GM18873 (cell line): ENCODE results near the gene MCL1.
A peak's percentile ranks its signal among the peaks of the same experiment; 100 is the strongest.
"Not testable (repeated sequence)": the region's sequence is repeated elsewhere in the genome, so short reads cannot be mapped to it uniquely, and the experiment has no call there.

Source experiments
- ATAC-seq: cut with Tn5 transposase; IDR thresholded peaks from one replicate; pipeline ENCODE4 v1.9.1; 2021; ENCODE audit warnings: mild to moderate bottlenecking, moderate library complexity, moderate number of reproducible peaks; ENCODE audit not compliant: unreplicated experiment, low FRiP score

The MCL1 gene

DNA sequence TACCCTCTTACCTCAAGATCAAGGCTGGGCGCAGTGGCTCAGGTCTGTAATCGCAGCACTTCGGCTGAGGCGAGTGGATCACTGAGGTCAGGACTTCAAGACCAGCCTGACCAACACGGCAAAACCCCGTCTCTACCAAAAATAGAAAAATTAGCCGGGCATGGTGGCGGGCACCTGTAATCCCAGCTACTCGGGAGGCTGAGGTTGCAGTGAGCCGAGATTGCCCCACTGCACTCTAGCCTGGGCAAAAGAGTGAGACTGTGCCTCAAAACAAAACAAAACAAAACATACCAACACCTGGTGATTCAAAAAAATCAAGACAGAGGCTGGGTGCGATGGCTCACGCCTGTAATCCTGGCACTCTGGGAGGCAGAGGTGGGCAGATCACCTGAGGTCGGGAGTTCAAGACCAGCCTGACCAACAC lies 5.8 kb downstream of the MCL1 start:
- not testable (repeated sequence) for ATAC-seq

- no peak for ATAC-seq
These were observed 6.3 kb downstream of the MCL1 start for GRCh38 chr1:150572918-150573647.

DNA sequence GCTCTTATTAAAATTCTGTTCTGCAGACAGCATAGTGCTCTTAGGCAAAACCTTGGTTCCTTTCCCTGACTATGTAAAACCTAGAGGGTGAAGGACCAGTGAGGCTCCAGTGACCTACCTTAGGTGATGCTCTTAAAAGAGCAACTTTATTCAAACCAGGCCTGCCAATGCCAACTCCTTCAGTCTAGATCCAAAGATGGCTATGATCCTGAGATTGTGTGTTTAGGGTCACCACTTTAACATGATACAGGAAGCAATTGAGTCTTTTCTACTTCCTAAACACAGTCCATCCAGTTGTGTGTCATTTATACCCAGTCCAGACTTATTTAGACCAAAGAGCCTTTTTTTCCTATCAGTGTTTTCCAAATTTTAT lies 10.8 kb downstream of the MCL1 start:
- ATAC-seq, result no peak

GRCh38 chr1:150567717-150568593 lies 11.5 kb downstream of the MCL1 start:
- ATAC-seq, result no peak

DNA sequence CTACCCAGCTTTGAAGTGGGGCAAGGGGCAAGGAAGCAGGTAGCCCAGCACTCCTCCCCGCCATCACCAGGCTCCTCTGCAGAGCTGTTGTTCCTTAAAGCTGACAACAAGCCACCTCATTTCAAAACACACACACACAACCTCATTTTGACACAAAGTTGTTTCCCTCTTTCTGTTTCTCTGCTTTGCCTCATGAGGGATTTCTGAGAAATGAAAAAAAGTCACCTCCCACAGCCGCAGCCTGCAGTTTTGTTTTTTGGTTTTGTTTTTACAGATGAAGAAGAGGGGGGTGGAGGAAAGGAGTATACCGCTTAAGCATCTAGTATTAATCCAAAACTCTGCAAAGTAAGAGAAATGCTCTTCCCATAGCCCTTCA lies 12.1 kb downstream of the MCL1 start:
- no peak for ATAC-seq

GRCh38 chr1:150566589-150567340 lies 12.6 kb downstream of the MCL1 start:
- no peak for ATAC-seq

GRCh38 chr1:150565240-150565991 lies 14.0 kb downstream of the MCL1 start:
- not testable (repeated sequence) for ATAC-seq

DNA sequence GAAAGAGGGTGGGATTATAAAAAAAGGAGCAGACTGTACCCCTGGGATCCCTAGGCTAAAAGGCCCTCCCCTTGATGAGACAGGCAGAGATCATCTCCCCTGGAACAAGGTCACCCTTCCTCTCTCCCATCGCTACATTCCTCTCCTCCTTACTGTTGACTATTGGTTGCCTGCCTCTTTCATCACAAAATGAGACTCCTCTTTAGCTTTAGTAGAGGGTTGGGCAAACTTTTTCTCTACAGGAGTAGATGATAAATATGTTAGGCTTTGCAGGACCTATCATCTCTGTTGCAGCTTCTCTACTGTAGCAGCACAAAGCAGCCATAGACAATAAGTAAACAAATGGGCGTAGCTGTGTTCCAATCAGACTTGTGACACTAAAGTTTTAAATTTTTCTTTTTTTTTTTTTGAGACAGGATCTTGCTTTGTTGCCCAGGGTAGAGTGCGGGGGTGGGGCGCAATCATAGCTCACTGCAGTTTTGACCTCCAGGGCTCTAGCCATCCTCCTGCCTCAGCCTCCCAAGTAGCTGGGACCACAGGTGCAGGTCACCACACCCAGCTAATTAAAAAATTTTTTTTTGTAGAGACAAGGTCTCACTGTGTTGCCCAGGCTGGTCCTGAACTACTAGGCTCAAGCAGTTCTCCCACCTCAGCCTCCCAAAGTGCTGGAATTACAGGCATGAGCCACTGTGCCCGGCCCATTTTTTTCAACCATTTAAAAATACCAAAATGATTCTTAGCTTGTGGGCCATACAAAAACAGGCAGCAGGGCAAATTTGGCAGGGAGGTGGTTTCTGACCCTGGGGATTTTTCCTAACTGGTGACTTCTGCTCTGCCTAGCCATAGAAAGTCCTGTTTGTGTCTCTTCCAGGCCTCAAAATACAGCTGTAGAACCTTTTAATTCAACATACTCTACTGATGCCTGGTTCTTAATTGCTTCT lies 15.1 kb downstream of the MCL1 start:
- ATAC-seq, result no peak

GRCh38 chr1:150563340-150564038 lies 15.9 kb downstream of the MCL1 start:
- ATAC-seq, result peak; percentile 22

DNA sequence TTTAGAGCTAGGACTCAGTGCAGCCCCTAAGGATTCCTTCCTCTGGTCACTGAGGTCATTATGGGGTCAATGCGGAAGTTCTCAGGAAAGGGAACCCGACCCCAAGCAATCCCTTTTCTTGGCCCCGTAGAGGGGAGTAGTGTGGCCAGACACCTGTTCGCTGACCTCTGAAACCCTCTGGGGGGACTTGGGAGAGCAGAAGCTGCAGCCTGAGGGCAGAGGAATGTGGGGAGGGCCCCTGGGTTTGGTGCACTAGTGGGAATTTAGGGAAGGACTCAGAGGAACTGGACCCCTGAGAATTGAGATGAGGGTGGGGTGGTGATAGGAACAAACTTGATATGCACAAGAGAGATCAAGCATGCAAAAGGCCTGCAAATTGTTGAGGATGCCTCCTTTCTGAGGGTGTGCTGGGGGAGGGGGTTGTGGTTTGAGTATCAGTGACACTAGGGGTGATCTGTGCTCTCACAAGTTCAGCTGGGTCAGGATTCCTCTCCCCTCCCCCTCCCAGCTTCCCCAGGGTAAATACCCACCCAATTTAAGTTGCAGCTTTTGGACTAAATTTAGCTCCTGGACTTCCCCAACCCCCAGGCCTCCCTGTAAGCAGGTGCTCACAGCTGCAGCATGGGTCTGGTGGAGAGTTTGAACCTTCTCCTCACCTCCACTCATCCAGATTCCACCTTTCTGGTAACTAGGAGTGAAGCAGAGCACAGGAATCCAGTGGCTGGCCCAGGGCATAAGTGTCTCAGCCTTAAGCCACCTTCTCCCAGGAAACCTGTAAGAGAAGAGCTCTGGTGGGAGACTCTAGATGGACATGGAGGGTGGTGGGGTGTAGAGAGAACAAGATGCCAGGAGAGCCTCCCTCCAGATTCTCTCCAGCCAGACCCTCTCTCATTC lies 16.7 kb downstream of the MCL1 start:
- peak; percentile 37 for ATAC-seq

GRCh38 chr1:150561974-150562445 lies 17.4 kb downstream of the MCL1 start:
- peak; percentile 32 for ATAC-seq

- ATAC-seq, result no peak
These were observed 18.0 kb downstream of the MCL1 start for GRCh38 chr1:150561254-150561973.

DNA sequence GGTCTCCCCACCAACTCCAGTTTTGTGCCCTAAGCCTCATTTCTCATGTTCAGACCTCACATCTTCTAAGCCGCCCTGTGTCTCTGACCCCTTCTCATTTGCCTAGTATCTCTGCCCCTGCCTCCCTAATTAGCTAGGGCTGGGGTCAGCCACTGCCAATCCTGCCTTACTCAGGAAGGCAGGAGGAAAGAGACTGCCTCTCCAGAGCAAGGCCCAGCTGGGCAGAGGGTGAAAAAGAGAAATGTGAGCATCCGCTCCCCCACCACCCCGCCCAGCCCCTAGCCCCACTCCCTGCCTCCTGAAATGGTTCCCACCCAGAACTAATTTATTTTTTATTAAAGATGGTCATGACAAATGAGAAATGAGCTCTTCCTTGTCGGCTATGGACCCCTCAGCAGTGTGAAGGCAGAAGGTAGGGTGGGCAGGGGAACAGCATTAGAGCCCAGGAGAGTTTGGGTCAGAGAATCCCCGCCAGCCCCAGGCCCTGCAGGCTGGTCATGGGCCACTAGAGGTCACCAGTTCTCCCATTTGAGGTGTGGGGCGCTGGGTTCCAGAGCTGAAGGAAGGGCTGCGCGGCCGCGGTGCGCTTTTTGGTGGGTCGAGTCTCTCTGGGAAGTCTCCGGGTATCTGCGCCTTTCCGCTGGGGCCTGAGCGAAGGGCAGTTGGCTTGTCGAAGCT lies 18.7 kb downstream of the MCL1 start:
- ATAC-seq, result no peak

GRCh38 chr1:150560011-150560438 lies 19.4 kb downstream of the MCL1 start:
- no peak for ATAC-seq

DNA sequence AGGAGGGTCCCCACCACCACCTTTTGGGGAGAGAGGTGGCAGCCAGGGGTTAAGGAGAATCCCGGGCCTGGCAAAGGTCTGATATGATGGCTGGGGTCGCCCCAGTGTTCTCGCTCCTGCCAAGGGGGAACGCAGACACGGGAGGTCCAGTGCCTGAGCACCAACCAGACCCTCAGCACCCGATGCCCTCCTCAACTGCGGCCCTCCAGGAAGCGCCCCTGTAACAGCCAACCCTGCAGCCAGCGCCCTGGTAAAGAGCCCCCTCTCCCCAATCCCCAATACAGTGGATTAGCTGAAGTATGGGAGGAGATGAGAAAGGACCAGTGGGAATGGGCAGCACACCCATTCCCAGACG lies 19.8 kb downstream of the MCL1 start:
- ATAC-seq, result no peak
